Diencephalon (tissue), 1 donor: ENCODE measurements around the gene SV2B. TPM values are rescaled to one million over a fixed set of nuclear protein-coding genes. Genes with fewer than 3 reads are reported as not detected.

Experiments used
- total RNA-seq: library from RNA; depleted of rRNA; stranded (reverse); fragments of >200 nt; gene quantifications from one replicate; pipeline ENCODE4 v1.2.3, GENCODE V29; 2014

Gene SV2B
- total RNA-seq = 30.2 TPM

GRCh38 chr15:91099995-91100813 lies at the start of gene SV2B:
SV2B (plus strand) TSS chr15:91100257; CDS start chr15:91226264, 126,007 bp downstream.

Other genes with a start within 250 kb of the SV2B start
- gene FURIN, start 231.7 kb upstream of the SV2B start, total RNA-seq = 9.9 TPM
- 6.0 TPM for gene FES, start 215.8 kb upstream of the SV2B start, total RNA-seq
- gene MAN2A2, start 197.0 kb upstream of the SV2B start, total RNA-seq = 45.0 TPM
- gene HDDC3, start 167.7 kb upstream of the SV2B start, total RNA-seq = 14.5 TPM
- 33.9 TPM for gene UNC45A, start 165.0 kb upstream of the SV2B start, total RNA-seq
- 16.4 TPM for gene RCCD1, start 145.4 kb upstream of the SV2B start, total RNA-seq
- 33.0 TPM for gene PRC1, start 105.7 kb upstream of the SV2B start, total RNA-seq
- 12.9 TPM for gene VPS33B, start 77.7 kb upstream of the SV2B start, total RNA-seq